T-helper 1 cell treated with Interleukin-12 subunit alpha and Interleukin-12 subunit beta and Interleukin-4 antibody, amounts not matched to agents 30 μg/mL and 1 μg/mL, for 36 hours (primary cell): ENCODE measurements around the gene CCL20.
"Not testable (repeated sequence)": the region's sequence is repeated elsewhere in the genome, so short reads cannot be mapped to it uniquely, and the experiment has no call there.

ENCODE experiments used
- H3K27ac Mint-ChIP-seq: one replicate; pipeline ENCODE4 v1.8.0; 2021; ENCODE audit warnings: mild to moderate bottlenecking, mixed read lengths
- H3K27me3 Mint-ChIP-seq: one replicate; pipeline ENCODE4 v1.8.0; 2021; ENCODE audit warnings: low read depth, mixed read lengths
- H3K36me3 Mint-ChIP-seq: one replicate; pipeline ENCODE4 v1.8.0; 2021; ENCODE audit warnings: low read depth, mixed read lengths
- H3K4me1 Mint-ChIP-seq: one replicate; pipeline ENCODE4 v1.8.0; 2021; ENCODE audit warnings: low read depth, mixed read lengths
- H3K4me3 Mint-ChIP-seq: one replicate; pipeline ENCODE4 v1.8.0; 2021; ENCODE audit warnings: mild to moderate bottlenecking, moderate library complexity, mixed read lengths
- H3K9me3 Mint-ChIP-seq: one replicate; pipeline ENCODE4 v1.8.0; 2021; ENCODE audit warnings: mixed read lengths

The CCL20 gene

GRCh38 chr2:227788561-227789018, 25.1 kb upstream of the CCL20 start:
- no peaks in the 10 kb centered on the region for H3K4me1 Mint-ChIP-seq
- H3K9me3 Mint-ChIP-seq: no peaks in the 10 kb centered on the region
- H3K4me3 Mint-ChIP-seq: no peak overlapping the region
- H3K27ac Mint-ChIP-seq: no peak overlapping the region
- peaks cover 23% of the 10 kb centered on the region for H3K27me3 Mint-ChIP-seq
- peaks cover 2% of the 10 kb centered on the region for H3K36me3 Mint-ChIP-seq

GRCh38 chr2:227789803-227790202, 23.8 kb upstream of the CCL20 start:
- no peak overlapping the region for H3K27ac Mint-ChIP-seq
- peaks cover 23% of the 10 kb centered on the region for H3K27me3 Mint-ChIP-seq
- no peaks in the 10 kb centered on the region for H3K9me3 Mint-ChIP-seq
- H3K36me3 Mint-ChIP-seq: peaks cover 2% of the 10 kb centered on the region
- H3K4me3 Mint-ChIP-seq: no peak overlapping the region
- no peaks in the 10 kb centered on the region for H3K4me1 Mint-ChIP-seq

DNA sequence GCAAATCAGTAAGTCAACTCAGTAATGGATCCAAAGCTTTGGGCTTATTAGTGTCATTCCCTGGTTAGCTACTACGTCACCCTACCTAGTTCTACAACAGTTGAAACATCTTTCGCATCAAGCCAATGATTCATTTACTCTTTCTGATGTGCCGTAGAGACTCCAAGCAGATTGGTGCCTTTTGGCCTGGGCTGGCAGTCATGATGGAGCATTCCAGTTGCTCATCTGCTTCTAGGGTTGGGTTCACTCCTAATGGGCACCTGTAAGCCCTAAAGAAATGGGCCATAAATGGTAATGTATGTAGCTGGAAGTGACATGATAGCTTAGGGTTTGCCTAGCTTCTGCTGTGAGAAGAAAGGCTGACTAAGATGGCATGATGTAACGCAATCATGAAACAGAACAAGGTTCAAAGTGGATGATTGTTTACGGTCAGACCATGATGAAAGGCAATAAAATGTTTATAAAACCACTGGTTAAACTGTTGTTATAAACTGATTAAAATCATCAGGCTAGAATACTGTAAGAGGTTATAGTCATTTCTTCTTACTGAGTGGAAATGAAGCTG, 20.4 kb upstream of the CCL20 start:
- Mint-ChIP-seq H3K4me1 (no peaks in the 10 kb centered on the region), H3K36me3 (peaks cover 2% of the 10 kb centered on the region), H3K4me3 (no peak overlapping the region), H3K27ac (no peak overlapping the region), H3K27me3 (peaks cover 15% of the 10 kb centered on the region), H3K9me3 (no peaks in the 10 kb centered on the region)

DNA sequence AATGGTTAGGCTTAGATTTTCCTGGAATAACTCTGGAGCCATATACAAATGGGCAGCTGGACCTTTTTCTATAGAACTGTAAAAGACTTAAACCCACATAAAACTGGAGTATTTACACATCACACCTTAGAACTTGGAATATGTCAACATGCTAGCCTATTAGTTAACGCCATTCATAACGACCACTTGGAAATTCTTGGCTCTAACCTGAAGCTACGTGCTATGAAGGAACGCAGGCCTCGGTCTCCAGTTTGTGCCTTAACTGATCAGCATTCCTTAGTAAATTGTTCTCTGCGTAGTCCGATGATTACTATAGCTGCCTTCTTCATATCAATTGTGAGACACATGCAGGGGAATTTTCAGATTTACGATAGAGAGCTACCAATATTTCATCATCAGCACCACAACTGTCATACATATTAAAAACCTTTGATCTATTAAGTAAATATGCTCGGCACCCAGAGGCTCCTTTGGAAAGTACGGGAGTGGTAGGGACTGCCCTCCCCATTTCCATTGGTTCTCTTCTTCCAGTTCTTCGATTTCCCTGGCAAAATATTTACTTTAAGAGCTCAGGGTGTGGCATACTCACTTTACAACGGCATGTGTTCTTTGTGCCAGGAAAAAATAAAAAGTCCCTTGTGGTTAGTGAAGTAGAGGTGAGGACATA, 17.5 kb upstream of the CCL20 start:
- H3K9me3 Mint-ChIP-seq: no peaks in the 10 kb centered on the region
- H3K36me3 Mint-ChIP-seq: no peaks in the 10 kb centered on the region
- no peaks in the 10 kb centered on the region for H3K27me3 Mint-ChIP-seq
- H3K4me3 Mint-ChIP-seq: no peak overlapping the region
- no peaks in the 10 kb centered on the region for H3K4me1 Mint-ChIP-seq
- H3K27ac Mint-ChIP-seq: no peak overlapping the region

DNA sequence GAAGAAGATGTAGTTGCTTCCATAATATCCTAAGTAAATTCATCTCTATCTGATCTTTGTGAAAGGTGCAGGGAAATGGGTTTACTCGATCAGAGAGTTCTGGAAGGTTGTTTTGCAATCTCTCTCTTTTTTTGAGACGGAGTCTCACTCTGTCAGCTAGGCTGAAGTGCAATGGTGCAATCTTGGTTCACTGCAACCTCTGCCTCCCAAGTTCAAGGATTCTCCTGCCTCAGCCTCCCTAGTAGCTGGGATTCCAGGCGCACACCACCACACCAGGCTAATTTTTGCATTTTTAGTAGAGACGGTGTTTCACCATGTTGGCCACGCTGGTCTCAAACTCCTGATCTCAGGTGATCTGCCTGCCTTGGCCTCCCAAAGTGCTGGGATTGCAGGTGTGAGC, 16.9 kb upstream of the CCL20 start:
- not testable (repeated sequence) for H3K4me3 Mint-ChIP-seq, H3K36me3 Mint-ChIP-seq, H3K27me3 Mint-ChIP-seq, H3K4me1 Mint-ChIP-seq, H3K27ac Mint-ChIP-seq, H3K9me3 Mint-ChIP-seq

DNA sequence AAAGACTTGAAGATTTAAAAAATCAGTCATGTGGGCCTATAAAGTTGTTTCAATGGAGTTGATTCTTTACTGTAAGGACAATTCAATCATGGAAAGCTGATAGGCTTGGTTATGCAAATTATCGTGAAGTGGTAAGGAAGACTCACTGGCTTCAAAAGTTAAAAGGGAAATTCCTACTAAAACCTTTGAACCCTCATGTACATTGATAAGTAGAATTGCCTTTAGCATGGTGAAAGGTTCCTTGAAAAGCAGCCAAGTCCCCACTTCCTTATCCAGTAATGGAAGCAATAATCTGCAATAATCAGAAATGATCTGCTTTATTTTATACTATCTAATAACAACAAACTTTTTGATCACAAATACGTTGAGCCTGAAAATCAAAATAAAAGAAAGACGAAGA, 14.4 kb upstream of the CCL20 start:
- no peak overlapping the region for H3K27ac Mint-ChIP-seq
- H3K36me3 Mint-ChIP-seq: no peaks in the 10 kb centered on the region
- no peak overlapping the region for H3K4me3 Mint-ChIP-seq
- H3K9me3 Mint-ChIP-seq: no peaks in the 10 kb centered on the region
- H3K4me1 Mint-ChIP-seq: no peaks in the 10 kb centered on the region
- H3K27me3 Mint-ChIP-seq: no peaks in the 10 kb centered on the region

GRCh38 chr2:227802882-227803281, 10.8 kb upstream of the CCL20 start:
- H3K36me3 Mint-ChIP-seq: no peaks in the 10 kb centered on the region
- no peaks in the 10 kb centered on the region for H3K9me3 Mint-ChIP-seq
- no peaks in the 10 kb centered on the region for H3K27me3 Mint-ChIP-seq
- no peak overlapping the region for H3K4me3 Mint-ChIP-seq
- H3K27ac Mint-ChIP-seq: no peak overlapping the region
- peaks cover 4% of the 10 kb centered on the region for H3K4me1 Mint-ChIP-seq

DNA sequence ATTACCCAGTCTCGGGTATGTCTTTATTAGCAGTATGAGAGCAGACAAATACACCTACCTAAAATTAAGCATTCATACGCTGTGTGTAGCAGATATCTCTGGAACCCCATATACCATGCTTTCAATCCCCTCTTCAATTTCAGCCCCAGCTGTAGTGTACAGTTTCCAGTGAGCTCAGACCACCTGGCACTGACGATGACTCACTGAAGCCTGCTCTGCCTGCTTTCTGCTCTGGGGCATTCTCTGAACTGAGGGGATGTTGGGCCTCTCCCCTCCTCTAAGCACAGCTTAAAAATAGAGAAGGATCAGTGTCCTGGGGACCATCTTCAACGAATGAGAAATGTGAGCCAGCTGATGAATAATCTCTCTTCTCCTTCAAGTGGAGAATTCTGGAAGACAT, 8.7 kb upstream of the CCL20 start:
- Mint-ChIP-seq H3K27ac (no peak overlapping the region), H3K27me3 (no peaks in the 10 kb centered on the region), H3K4me1 (peaks cover 4% of the 10 kb centered on the region), H3K36me3 (no peaks in the 10 kb centered on the region), H3K9me3 (no peaks in the 10 kb centered on the region), H3K4me3 (no peak overlapping the region)

DNA sequence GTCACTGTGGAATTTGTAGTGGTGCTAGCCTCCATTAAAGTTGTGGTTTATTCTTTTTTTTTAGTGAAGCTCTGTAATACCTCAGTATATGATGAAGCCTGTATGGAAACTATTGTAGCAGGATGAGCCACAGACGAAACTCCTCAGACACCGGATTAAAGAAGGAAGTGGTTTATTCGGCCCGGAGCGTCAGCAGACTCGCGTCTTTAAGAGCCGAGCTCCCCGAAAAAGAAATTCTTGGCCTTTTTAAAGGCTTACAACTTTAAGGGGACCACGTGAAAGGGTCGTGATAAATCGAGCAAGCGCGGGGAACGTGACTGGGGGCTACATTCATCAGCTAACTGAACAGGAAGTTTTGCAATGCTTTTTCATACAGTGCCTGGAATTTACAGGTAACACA, 8.1 kb upstream of the CCL20 start:
- Mint-ChIP-seq H3K4me3 (peak overlapping the region; percentile 29), H3K9me3 (no peaks in the 10 kb centered on the region), H3K27ac (peak overlapping the region; percentile 41), H3K4me1 (peaks cover 4% of the 10 kb centered on the region), H3K27me3 (no peaks in the 10 kb centered on the region), H3K36me3 (no peaks in the 10 kb centered on the region)

DNA sequence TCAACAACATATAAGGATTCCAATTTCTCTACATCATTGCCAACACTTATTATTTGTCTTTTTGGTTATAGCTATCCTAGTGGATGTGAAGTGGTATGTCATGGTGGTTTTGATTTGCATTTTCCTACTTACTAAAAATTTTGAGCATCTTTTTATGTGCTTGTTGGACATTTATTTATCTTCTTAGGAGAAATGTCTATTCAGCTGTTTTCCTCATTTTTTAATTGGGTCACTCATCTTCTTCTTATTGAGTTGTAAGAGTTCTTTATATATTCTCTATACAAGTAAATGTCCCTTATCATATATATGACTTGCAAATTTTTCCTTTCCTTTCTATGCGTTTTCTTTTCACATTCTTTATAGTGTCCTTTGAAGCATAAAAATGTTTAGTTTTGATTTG, 4.7 kb upstream of the CCL20 start:
- H3K9me3 Mint-ChIP-seq: no peaks in the 10 kb centered on the region
- H3K36me3 Mint-ChIP-seq: no peaks in the 10 kb centered on the region
- H3K4me3 Mint-ChIP-seq: no peak overlapping the region
- peaks cover 4% of the 10 kb centered on the region for H3K4me1 Mint-ChIP-seq
- no peak overlapping the region for H3K27ac Mint-ChIP-seq
- H3K27me3 Mint-ChIP-seq: no peaks in the 10 kb centered on the region

- Mint-ChIP-seq H3K27ac (no peak overlapping the region), H3K36me3 (no peaks in the 10 kb centered on the region), H3K4me1 (no peaks in the 10 kb centered on the region), H3K4me3 (no peak overlapping the region), H3K27me3 (no peaks in the 10 kb centered on the region), H3K9me3 (no peaks in the 10 kb centered on the region)
Observed at GRCh38 chr2:227812001-227812400, 1.6 kb upstream of the CCL20 start.

DNA sequence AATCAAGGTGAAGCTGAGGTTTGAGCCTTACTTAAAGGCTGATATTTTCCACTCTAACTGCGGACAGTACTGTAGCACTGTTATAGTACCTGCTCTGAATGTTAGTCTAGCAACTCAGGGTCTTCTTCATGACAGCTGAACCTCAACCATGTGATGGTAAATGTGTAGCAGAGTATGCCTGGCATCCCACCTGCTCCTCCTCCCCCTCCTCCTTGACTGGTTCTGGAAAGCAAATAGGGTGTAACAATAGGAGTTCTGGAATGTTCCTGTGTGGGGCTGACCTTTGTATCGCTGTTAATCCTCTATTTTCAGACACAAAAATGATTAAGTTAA, 447 bp upstream of the CCL20 start:
- Mint-ChIP-seq H3K27ac (no peak overlapping the region), H3K4me1 (peaks cover 4% of the 10 kb centered on the region), H3K27me3 (no peaks in the 10 kb centered on the region), H3K4me3 (no peak overlapping the region), H3K9me3 (no peaks in the 10 kb centered on the region), H3K36me3 (no peaks in the 10 kb centered on the region)

DNA sequence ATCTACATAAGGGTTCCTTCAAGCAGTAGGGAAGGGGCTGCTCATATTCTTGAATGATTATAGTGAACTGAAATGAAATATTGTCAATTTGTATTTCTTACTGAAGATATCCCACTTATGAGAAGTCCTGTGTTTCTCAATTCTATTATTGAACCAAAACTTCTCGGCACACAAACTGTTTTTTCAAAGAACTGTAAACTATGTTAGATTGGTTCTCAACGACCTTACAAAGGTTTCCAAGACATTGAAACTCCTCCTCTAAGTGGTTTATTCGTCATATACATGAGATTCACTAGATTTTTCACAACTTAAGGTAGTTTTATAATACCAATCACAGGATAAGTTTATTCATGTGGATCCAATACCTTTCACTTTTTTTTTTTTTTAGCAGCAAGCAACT, 1.4 kb downstream of the CCL20 start:
- H3K27ac Mint-ChIP-seq: no peak overlapping the region
- H3K4me3 Mint-ChIP-seq: no peak overlapping the region
- H3K9me3 Mint-ChIP-seq: no peaks in the 10 kb centered on the region
- no peaks in the 10 kb centered on the region for H3K36me3 Mint-ChIP-seq
- peaks cover 8% of the 10 kb centered on the region for H3K4me1 Mint-ChIP-seq
- no peaks in the 10 kb centered on the region for H3K27me3 Mint-ChIP-seq

GRCh38 chr2:227816507-227817294, 3.1 kb downstream of the CCL20 start:
- H3K27me3 Mint-ChIP-seq: no peaks in the 10 kb centered on the region
- H3K9me3 Mint-ChIP-seq: no peaks in the 10 kb centered on the region
- H3K27ac Mint-ChIP-seq: no peak overlapping the region
- H3K4me3 Mint-ChIP-seq: no peak overlapping the region
- H3K4me1 Mint-ChIP-seq: peaks cover 8% of the 10 kb centered on the region
- no peaks in the 10 kb centered on the region for H3K36me3 Mint-ChIP-seq

GRCh38 chr2:227817336-227817735, 3.7 kb downstream of the CCL20 start:
- peaks cover 8% of the 10 kb centered on the region for H3K4me1 Mint-ChIP-seq
- no peak overlapping the region for H3K27ac Mint-ChIP-seq
- no peaks in the 10 kb centered on the region for H3K9me3 Mint-ChIP-seq
- H3K36me3 Mint-ChIP-seq: no peaks in the 10 kb centered on the region
- H3K4me3 Mint-ChIP-seq: no peak overlapping the region
- peaks cover 1% of the 10 kb centered on the region for H3K27me3 Mint-ChIP-seq
